Putamen (tissue), 1 donor: ENCODE results near the gene ZNF385D.

Experiments
- DNase-seq: peaks from one replicate; pipeline ENCODE4 v3.0.0-alpha.2; 2016; ENCODE audit warnings: low spot score

Gene ZNF385D

GRCh38 chr3:21377071-21377769 is 373.8 kb downstream of the ZNF385D start:
- DNase-seq, result no peak

- DNase-seq, result no peak
Observed at GRCh38 chr3:21372316-21372715, 378.7 kb downstream of the ZNF385D start.
